Cardiac muscle cell (in vitro differentiated cells and primary cell): ENCODE results near the gene UBE2J2. TPM values are rescaled to one million over a fixed set of nuclear protein-coding genes. Genes with fewer than 3 reads are reported as not detected.

ENCODE experiments used
- DNase-seq, 2 donors: peaks; one replicate each; pipeline versions ENCODE4 v3.0.0 to v3.0.0-alpha.2; 2010 to 2017; ENCODE audit warnings: low read depth in 1 of 2, low spot score in 1 of 2
- H3K27ac ChIP-seq: fragments of 200-600 bp; sonication (generic); 2 replicates; pipeline ENCODE4 v1.5.1; 2016
- H3K27me3 ChIP-seq: fragments of 200-600 bp; sonication (generic); 2 replicates; pipeline ENCODE4 v1.6.0; 2016; ENCODE audit warnings: control low read depth
- H3K36me3 ChIP-seq: fragments of 200-600 bp; sonication (generic); 2 replicates; pipeline ENCODE4 v1.5.1; 2016; ENCODE audit warnings: control low read depth
- H3K4me1 ChIP-seq: fragments of 200-600 bp; sonication (generic); 2 replicates; pipeline ENCODE4 v1.8.1; 2017; ENCODE audit warnings: low read depth, mild to moderate bottlenecking, mixed run types
- H3K4me3 ChIP-seq: fragments of 200-600 bp; sonication (generic); 2 replicates; pipeline ENCODE4 v1.5.1; 2016; ENCODE audit warnings: mild to moderate bottlenecking
- H3K9me3 ChIP-seq: fragments of 200-600 bp; sonication (generic); 2 replicates; pipeline ENCODE4 v1.5.1; 2017; ENCODE audit warnings: low read depth, mild to moderate bottlenecking, control low read depth
- CTCF ChIP-seq: IDR thresholded peaks from 2 replicates; pipeline ENCODE4 v1.5.1; 2012; ENCODE audit warnings: low read depth, mild to moderate bottlenecking, low read length
- polyA plus RNA-seq: library from polyadenylated mRNA; unstranded; fragments of >200 nt; fragmentation: Nextera tagmentation; extraction: Ambion mirVana; gene quantifications from 2 replicates; pipeline ENCODE4 v1.2.1, GENCODE V29; 2016
- total RNA-seq: library from RNA; depleted of rRNA; stranded (reverse); fragments of >200 nt; gene quantifications from 2 replicates; pipeline ENCODE4 v1.2.3, GENCODE V29; 2016

UBE2J2 gene
- total and polyA plus RNA-seq, 2 experiments from 2014 or later = 64.2 to 87.3 TPM

- no peaks in the 10 kb centered on the region for H3K9me3 ChIP-seq
- DNase-seq = no peak
- H3K36me3 ChIP-seq = no peaks in the 10 kb centered on the region
- H3K27me3 ChIP-seq = no peaks in the 10 kb centered on the region
- no peak for TF ChIP-seq CTCF
- H3K27ac ChIP-seq = no peak overlapping the region
- H3K4me1 ChIP-seq = peaks cover 14% of the 10 kb centered on the region
- H3K4me3 ChIP-seq = no peak overlapping the region
Observed at GRCh38 chr1:1275836-1276235, 2.2 kb upstream of the UBE2J2 start.

- no peak overlapping the region for H3K27ac ChIP-seq
- H3K4me3 ChIP-seq = no peak overlapping the region
- H3K9me3 ChIP-seq = no peaks in the 10 kb centered on the region
- DNase-seq = no peak
- no peak for TF ChIP-seq CTCF
- no peaks in the 10 kb centered on the region for H3K36me3 ChIP-seq
- H3K27me3 ChIP-seq = no peaks in the 10 kb centered on the region
- peaks cover 19% of the 10 kb centered on the region for H3K4me1 ChIP-seq
Observed at GRCh38 chr1:1274931-1275431, 1.3 kb upstream of the UBE2J2 start.

GRCh38 chr1:1274299-1274930 lies 761 bp upstream of the UBE2J2 start:
- DNase-seq = no peak
- no peak for TF ChIP-seq CTCF

GRCh38 chr1:1273209-1273511 lies 494 bp downstream of the UBE2J2 start:
- DNase-seq = peak in 1 of 2 donors; percentile 42
- H3K27ac ChIP-seq = peak overlapping the region; percentile 92
- no peak for TF ChIP-seq CTCF
- no peaks in the 10 kb centered on the region for H3K27me3 ChIP-seq
- H3K4me1 ChIP-seq = peaks cover 19% of the 10 kb centered on the region
- H3K36me3 ChIP-seq = no peaks in the 10 kb centered on the region
- H3K9me3 ChIP-seq = no peaks in the 10 kb centered on the region
- H3K4me3 ChIP-seq = peak overlapping the region; percentile 77

More at GRCh38 chr1:1274299-1274930, 761 bp upstream of the UBE2J2 start:
- Histone ChIP-seq H3K4me3 (peak overlapping the region; percentile 77), H3K27ac (peak overlapping the region; percentile 56), H3K4me1 (peaks cover 19% of the 10 kb centered on the region), H3K36me3 (no peaks in the 10 kb centered on the region), H3K27me3 (no peaks in the 10 kb centered on the region), H3K9me3 (no peaks in the 10 kb centered on the region)

GRCh38 chr1:1272341-1273208 lies 1.1 kb downstream of the UBE2J2 start:
- H3K27ac ChIP-seq = peak overlapping the region; percentile 92

More at GRCh38 chr1:1272341-1273208, 1.1 kb downstream of the UBE2J2 start:
- no peak for TF ChIP-seq CTCF
- Histone ChIP-seq H3K4me3 (peak overlapping the region; percentile 77), H3K9me3 (no peaks in the 10 kb centered on the region), H3K36me3 (no peaks in the 10 kb centered on the region), H3K4me1 (peaks cover 19% of the 10 kb centered on the region), H3K27me3 (no peaks in the 10 kb centered on the region)
- DNase-seq = no peak
